CD4-positive, CD25-positive, alpha-beta regulatory T cell (primary cell): ENCODE measurements around the gene NYAP2. TPM values are rescaled to one million over a fixed set of nuclear protein-coding genes. Genes with fewer than 3 reads are reported as not detected.

ENCODE experiments used
- ATAC-seq, 2 donors: fragments of 150-1000 bp; cut with Tn5 transposase; one replicate each; pipeline ENCODE4 v1.10.0; 2021; ENCODE audit warnings: low read depth in 2 of 2, moderate number of reproducible peaks in 2 of 2, moderate library complexity in 1 of 2
- DNase-seq, 3 donors: peaks; one replicate each; pipeline versions ENCODE4 v3.0.0 to v3.0.0-alpha.2; 2012 to 2022; ENCODE audit warnings: mixed read lengths in 1 of 3
- H3K27ac ChIP-seq: one replicate; pipeline ENCODE4 v1.7.0; 2013; ENCODE audit warnings: mild to moderate bottlenecking, low read length; ENCODE audit not compliant: insufficient read depth, poor library complexity, severe bottlenecking
- H3K27me3 ChIP-seq: one replicate; pipeline ENCODE4 v1.7.0; 2013; ENCODE audit warnings: low read length; ENCODE audit not compliant: control insufficient read depth, insufficient read depth
- H3K36me3 ChIP-seq: one replicate; pipeline ENCODE4 v1.7.0; 2013; ENCODE audit warnings: mild to moderate bottlenecking, low read length, moderate library complexity; ENCODE audit not compliant: control insufficient read depth, insufficient read depth
- H3K4me1 ChIP-seq: 2 replicates; pipeline ENCODE4 v1.7.0; 2013; ENCODE audit warnings: mild to moderate bottlenecking, low read length; ENCODE audit not compliant: insufficient read depth, control insufficient read depth, poor library complexity, severe bottlenecking
- H3K4me3 ChIP-seq: one replicate; pipeline ENCODE4 v1.7.0; 2013; ENCODE audit warnings: low read depth, mild to moderate bottlenecking, low read length, moderate library complexity
- H3K9me3 ChIP-seq, 2 experiments: 1 replicate in 1 of 2; 2 replicates in 1 of 2; pipeline ENCODE4 v1.7.0; 2013; ENCODE audit warnings: low read length in 2 of 2, mild to moderate bottlenecking in 1 of 2, moderate library complexity in 1 of 2; ENCODE audit not compliant: control insufficient read depth in 2 of 2
- H3K27ac Mint-ChIP-seq, 3 donors: one replicate each; pipeline ENCODE4 v1.8.0; 2020 to 2022; ENCODE audit warnings: mild to moderate bottlenecking in 3 of 3, mixed read lengths in 3 of 3, moderate library complexity in 2 of 3
- H3K27me3 Mint-ChIP-seq: one replicate; pipeline ENCODE4 v1.8.0; 2022; ENCODE audit warnings: mild to moderate bottlenecking, mixed read lengths
- H3K36me3 Mint-ChIP-seq: one replicate; pipeline ENCODE4 v1.8.0; 2020; ENCODE audit warnings: mixed read lengths
- H3K4me1 Mint-ChIP-seq, 4 donors: one replicate each; pipeline ENCODE4 v1.8.0; 2020 to 2022; ENCODE audit warnings: mixed read lengths in 4 of 4, mild to moderate bottlenecking in 1 of 4
- H3K4me3 Mint-ChIP-seq, 4 donors: one replicate each; pipeline ENCODE4 v1.8.0; 2020 to 2022; ENCODE audit warnings: mild to moderate bottlenecking in 4 of 4, mixed read lengths in 4 of 4, moderate library complexity in 3 of 4
- H3K9me3 Mint-ChIP-seq, 7 donors: one replicate each; pipeline ENCODE4 v1.8.0; 2020 to 2022; ENCODE audit warnings: mixed read lengths in 7 of 7, mild to moderate bottlenecking in 3 of 7, moderate library complexity in 2 of 7
- polyA plus RNA-seq, 4 donors: library from polyadenylated mRNA; unstranded; fragments of 300-500 nt; fragmentation: Illumina TruSeq; gene quantifications; one replicate each; pipeline ENCODE4 v1.2.3, GENCODE V29; 2021
- total RNA-seq: library from RNA; stranded (reverse); gene quantifications from one replicate; pipeline ENCODE4 v1.2.3, GENCODE V29; 2022

The NYAP2 gene
- total and polyA plus RNA-seq, 5 donors from 2014 or later, result 0.20 TPM; not detected in 4

DNA sequence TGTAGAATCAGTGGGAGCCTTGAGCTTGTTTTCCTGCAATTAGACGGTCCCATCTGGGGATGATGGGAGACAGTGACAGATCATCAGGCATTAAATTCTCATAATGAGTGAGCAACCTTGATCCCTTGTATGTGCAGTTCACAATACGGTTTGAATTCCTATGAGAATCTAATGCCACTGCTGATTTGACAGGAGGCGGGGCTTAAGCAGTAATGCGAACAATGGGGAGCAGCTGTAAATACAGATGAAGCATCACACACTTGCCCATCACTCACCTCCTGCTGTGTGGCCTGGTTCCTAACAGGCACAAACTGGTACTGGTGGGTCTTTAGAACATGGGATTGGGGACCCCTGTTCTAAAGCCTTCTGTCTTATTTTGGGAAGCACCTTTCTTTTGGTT is 17.9 kb upstream of the NYAP2 start:
- Histone ChIP-seq H3K4me3 (no peak overlapping the region), H3K9me3 (no peaks in the 10 kb centered on the region), H3K27ac (no peak overlapping the region), H3K27me3 (no peaks in the 10 kb centered on the region), H3K4me1 (no peaks in the 10 kb centered on the region), H3K36me3 (no peaks in the 10 kb centered on the region)
- Mint-ChIP-seq H3K4me3 (no peak overlapping the region), H3K9me3 (peaks cover 0 to 3% (median 0%) of the 10 kb centered on the region in 7 donors), H3K36me3 (no peaks in the 10 kb centered on the region), H3K27ac (no peak overlapping the region), H3K4me1 (no peaks in the 10 kb centered on the region), H3K27me3 (peaks cover 11% of the 10 kb centered on the region)
- ATAC-seq, result no peak
- no peak for DNase-seq

DNA sequence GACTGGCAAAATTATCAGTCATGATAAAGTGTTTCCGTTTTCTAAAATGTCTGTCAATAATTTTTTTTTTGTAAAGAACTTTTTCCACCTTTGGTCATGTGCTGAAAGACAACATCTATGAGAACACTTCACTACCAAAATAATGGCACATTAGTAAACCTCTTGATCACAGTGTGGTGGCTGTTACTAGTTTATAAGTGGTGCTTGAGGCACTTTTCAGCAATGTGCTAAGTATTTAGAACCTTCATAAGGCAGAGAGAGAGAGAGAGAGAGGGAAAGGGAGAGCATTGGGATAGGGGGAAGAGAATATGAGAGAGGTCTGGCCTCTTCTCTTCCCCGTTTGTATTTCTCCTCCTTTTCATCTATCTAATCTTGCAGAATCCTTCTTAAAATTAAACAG is 1.1 kb upstream of the NYAP2 start:
- ATAC-seq, result no peak
- no peak overlapping the region for H3K27ac Mint-ChIP-seq
- no peak for DNase-seq
- Histone ChIP-seq H3K27me3 (no peaks in the 10 kb centered on the region), H3K36me3 (no peaks in the 10 kb centered on the region), H3K4me3 (no peak overlapping the region), H3K4me1 (no peaks in the 10 kb centered on the region), H3K9me3 (no peaks in the 10 kb centered on the region), H3K27ac (no peak overlapping the region)
- H3K27me3 Mint-ChIP-seq, result peaks cover 9% of the 10 kb centered on the region
- peaks cover 0 to 4% (median 0%) of the 10 kb centered on the region in 7 donors for H3K9me3 Mint-ChIP-seq
- H3K4me3 Mint-ChIP-seq, result no peak overlapping the region
- no peaks in the 10 kb centered on the region for H3K36me3 Mint-ChIP-seq
- no peaks in the 10 kb centered on the region for H3K4me1 Mint-ChIP-seq

DNA sequence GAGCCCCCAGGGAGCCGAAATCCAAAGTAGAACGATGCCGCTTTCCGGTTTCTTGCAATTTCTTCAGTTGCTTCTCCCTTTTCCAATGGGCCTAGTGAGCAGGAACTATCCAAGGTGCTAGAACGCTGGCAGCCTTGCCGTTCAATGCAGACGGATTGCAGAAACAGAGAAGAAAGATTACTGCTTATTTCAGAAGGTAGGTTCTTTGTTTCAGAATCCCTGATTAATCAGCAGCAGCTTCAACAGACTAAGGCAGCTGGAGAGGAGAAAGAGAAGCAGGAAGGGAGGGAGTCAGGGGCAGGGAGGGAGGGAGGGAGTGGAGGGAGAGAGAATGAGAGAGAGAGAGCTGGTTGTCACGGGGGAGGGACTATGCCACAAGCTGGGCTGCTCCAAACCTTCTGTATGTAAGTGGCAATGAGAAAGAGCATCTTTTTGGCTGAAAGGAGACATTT is 576 bp downstream of the NYAP2 start:
- DNase-seq (no peak), ATAC-seq (no peak)
- peaks cover 9% of the 10 kb centered on the region for H3K27me3 Mint-ChIP-seq
- no peaks in the 10 kb centered on the region for H3K4me1 Mint-ChIP-seq
- Histone ChIP-seq H3K27ac (no peak overlapping the region), H3K4me1 (no peaks in the 10 kb centered on the region), H3K27me3 (no peaks in the 10 kb centered on the region), H3K4me3 (no peak overlapping the region), H3K36me3 (no peaks in the 10 kb centered on the region), H3K9me3 (no peaks in the 10 kb centered on the region)
- no peaks in the 10 kb centered on the region for H3K36me3 Mint-ChIP-seq
- no peak overlapping the region for H3K27ac Mint-ChIP-seq
- peak overlapping the region in 1 of 4 donors; percentile 18 for H3K4me3 Mint-ChIP-seq
- H3K9me3 Mint-ChIP-seq, result peaks cover 0 to 4% (median 0%) of the 10 kb centered on the region in 7 donors

DNA sequence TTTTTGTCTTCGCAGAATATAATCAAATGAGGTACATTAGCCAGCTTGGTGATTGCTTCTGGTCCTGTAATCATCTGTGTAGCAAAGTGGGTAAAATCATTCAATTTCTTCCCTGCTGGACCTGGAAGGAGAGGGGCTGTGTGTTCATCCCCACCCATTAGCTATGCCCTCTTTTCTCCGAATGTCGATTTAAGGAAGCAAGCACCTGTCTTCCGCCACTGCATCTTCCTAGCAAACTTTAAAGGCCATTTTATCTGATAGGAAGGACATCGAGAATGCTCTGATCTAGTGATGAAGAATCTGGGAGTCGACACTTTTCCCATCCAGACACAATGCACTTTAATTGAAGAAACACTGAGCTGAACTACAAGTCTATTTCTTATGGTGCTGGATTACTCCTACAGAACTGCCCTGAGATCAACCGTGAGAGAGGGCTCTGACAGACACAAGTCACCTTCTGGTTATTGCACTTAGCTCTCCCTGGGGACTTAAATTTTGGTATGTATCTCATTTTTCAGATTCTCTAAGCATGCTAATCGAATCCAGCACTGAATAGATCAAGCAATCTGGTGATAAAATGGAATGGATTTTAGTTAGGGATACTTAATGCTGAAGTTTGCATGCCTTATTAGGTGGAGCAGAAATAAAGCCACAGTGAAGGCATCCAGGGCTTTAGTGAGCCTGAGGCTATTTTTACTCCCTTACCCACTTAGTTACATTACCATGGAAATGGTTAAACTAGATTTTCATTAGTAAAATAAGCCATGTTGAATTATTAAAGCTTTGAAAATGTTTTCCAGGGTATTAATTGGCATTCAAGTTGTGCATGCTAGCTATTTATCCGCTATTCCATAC is 1.3 kb downstream of the NYAP2 start:
- Mint-ChIP-seq H3K27ac (no peak overlapping the region), H3K4me3 (no peak overlapping the region), H3K36me3 (no peaks in the 10 kb centered on the region), H3K27me3 (peaks cover 9% of the 10 kb centered on the region), H3K9me3 (peaks cover 0 to 4% (median 0%) of the 10 kb centered on the region in 7 donors), H3K4me1 (no peaks in the 10 kb centered on the region)
- Histone ChIP-seq H3K4me1 (no peaks in the 10 kb centered on the region), H3K9me3 (no peaks in the 10 kb centered on the region), H3K36me3 (no peaks in the 10 kb centered on the region), H3K27me3 (no peaks in the 10 kb centered on the region), H3K4me3 (no peak overlapping the region), H3K27ac (no peak overlapping the region)
- DNase-seq (no peak), ATAC-seq (no peak)

DNA sequence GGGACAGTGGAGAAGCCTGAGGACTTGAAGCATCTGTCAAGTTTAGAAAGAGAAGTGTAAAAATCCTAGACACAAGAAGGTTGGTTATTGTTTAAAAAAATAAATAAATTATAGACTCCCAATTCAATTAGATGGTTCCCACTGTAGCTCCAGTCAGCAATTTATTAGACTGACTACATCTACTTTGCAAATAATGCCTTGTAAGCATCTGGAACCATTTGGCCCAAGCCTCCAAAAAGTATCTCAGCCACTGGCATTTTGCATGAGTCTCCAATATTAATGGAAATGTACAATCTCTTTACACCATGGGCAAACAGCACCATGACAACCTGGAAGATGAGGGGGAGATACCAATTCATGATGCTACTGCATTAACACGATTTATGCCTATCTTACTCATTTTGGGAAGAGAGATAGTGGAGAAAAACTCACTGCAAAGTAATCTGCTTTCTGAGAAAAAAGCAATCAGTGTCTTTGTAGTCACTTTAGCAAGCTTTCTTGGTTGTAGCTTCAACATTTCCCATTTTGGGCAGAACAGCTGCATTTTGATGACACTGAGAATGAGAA is 2.8 kb downstream of the NYAP2 start:
- Mint-ChIP-seq H3K4me1 (no peaks in the 10 kb centered on the region), H3K4me3 (no peak overlapping the region), H3K36me3 (no peaks in the 10 kb centered on the region), H3K27ac (no peak overlapping the region), H3K27me3 (peaks cover 9% of the 10 kb centered on the region), H3K9me3 (peaks cover 0 to 4% (median 0%) of the 10 kb centered on the region in 7 donors)
- Histone ChIP-seq H3K4me1 (no peaks in the 10 kb centered on the region), H3K9me3 (no peaks in the 10 kb centered on the region), H3K27ac (no peak overlapping the region), H3K36me3 (no peaks in the 10 kb centered on the region), H3K27me3 (no peaks in the 10 kb centered on the region), H3K4me3 (no peak overlapping the region)
- DNase-seq (no peak), ATAC-seq (no peak)

DNA sequence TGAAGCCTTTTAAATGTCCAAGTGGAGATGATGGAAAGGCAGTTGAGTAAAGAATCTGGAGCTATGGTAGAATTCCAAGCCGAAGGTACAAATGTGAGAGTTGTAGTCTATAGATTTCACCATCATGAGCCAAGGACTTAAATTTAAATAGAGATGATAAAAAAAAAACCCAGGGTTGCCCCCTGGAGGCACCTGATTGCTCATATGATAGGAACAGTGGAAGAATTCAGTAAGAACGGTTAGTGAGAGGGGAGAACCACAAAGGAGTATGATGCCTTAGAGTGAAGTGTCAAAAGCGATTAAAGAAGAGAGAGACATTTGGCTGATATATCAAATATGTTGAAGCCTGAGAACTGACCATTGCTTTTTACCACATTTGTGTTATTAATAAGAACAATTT is 11.9 kb downstream of the NYAP2 start:
- Mint-ChIP-seq H3K27ac (no peak overlapping the region), H3K36me3 (no peaks in the 10 kb centered on the region), H3K27me3 (no peaks in the 10 kb centered on the region), H3K9me3 (no peaks in the 10 kb centered on the region), H3K4me3 (no peak overlapping the region), H3K4me1 (no peaks in the 10 kb centered on the region)
- Histone ChIP-seq H3K27ac (no peak overlapping the region), H3K27me3 (peaks cover 2% of the 10 kb centered on the region), H3K4me1 (no peaks in the 10 kb centered on the region), H3K9me3 (no peaks in the 10 kb centered on the region), H3K4me3 (no peak overlapping the region), H3K36me3 (no peaks in the 10 kb centered on the region)
- no peak for ATAC-seq
- DNase-seq, result no peak

DNA sequence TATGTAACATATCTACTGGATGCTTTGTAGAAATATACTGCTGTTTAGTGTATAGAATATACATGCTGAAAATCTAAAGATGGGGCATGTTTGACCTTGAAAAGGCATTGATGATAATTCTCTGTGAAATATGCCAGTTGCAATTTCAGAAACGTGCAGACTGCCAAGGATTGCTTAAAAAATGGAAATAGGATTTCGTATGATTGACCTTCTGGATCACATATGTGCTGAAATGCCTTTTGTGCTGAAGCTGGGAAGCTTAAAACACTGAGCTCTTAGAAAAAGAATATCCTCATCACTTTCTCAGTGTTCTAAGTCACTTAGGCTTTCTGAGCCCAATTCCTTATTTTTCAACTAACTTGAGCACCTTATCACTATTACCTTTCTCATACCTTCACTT is 14.3 kb downstream of the NYAP2 start:
- no peaks in the 10 kb centered on the region for H3K4me1 Mint-ChIP-seq
- DNase-seq, result no peak
- no peaks in the 10 kb centered on the region for H3K4me1 ChIP-seq

DNA sequence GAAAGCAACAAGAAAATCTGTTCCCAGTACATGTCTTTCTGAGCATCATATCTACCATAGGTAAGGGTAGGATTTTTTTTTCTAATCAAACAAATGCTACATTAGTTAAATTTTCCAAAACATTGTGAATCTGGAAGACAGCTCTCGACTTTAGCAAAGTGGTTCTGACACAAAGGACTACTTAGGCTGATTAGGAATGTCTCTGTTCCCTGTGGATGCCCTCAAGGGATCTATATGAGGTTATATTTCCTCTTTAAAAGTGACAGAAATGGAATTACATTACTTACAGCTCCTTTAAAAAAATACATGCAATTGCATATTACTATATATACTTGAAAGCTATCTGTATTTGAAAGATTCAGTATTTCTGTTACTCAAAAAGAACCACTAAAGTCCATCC is 15.4 kb downstream of the NYAP2 start:
- Mint-ChIP-seq H3K9me3 (no peaks in the 10 kb centered on the region), H3K27ac (no peak overlapping the region), H3K4me1 (no peaks in the 10 kb centered on the region), H3K27me3 (no peaks in the 10 kb centered on the region), H3K36me3 (no peaks in the 10 kb centered on the region), H3K4me3 (no peak overlapping the region)
- H3K27me3 ChIP-seq, result peaks cover 2% of the 10 kb centered on the region
- no peaks in the 10 kb centered on the region for H3K36me3 ChIP-seq
- no peak overlapping the region for H3K4me3 ChIP-seq
- ATAC-seq (no peak), DNase-seq (no peak)
- H3K4me1 ChIP-seq, result no peaks in the 10 kb centered on the region
- no peaks in the 10 kb centered on the region for H3K9me3 ChIP-seq
- H3K27ac ChIP-seq, result no peak overlapping the region

More for the DNA sequence above, 14.3 kb downstream of the NYAP2 start:
- Mint-ChIP-seq H3K36me3 (no peaks in the 10 kb centered on the region), H3K4me3 (no peak overlapping the region), H3K27ac (no peak overlapping the region), H3K9me3 (no peaks in the 10 kb centered on the region), H3K27me3 (no peaks in the 10 kb centered on the region)
- Histone ChIP-seq H3K36me3 (no peaks in the 10 kb centered on the region), H3K4me3 (no peak overlapping the region), H3K27me3 (peaks cover 2% of the 10 kb centered on the region), H3K27ac (no peak overlapping the region), H3K9me3 (no peaks in the 10 kb centered on the region)
- ATAC-seq, result no peak
